ENCODE data around the gene AGAP3. TPM values are rescaled to one million over a fixed set of nuclear protein-coding genes. Genes with fewer than 3 reads are reported as not detected.

AGAP3 gene
- total and polyA plus RNA-seq, 2 of the 4 experiments (the other 2 are of a cell fraction) = 35.3 to 93.9 TPM

DNA sequence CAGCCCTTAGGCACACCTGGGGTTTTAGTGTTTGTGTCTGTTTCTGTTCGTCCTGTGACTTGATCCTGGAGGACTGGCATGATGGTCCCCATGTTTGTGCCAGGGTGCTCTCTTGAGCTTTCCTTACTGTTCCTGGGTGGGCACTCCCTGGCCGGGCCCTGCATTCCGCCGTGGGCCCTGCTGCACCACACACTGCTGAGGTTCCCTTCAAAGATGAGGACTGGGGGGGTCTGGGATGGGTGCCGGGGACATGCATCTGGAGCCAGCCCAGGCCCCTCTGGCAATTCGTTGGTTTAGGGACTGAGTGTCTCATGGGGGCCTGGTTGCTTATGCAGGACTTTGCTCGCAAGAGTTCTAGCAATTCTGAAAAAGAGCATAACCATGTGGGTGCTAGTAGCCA lies 4.7 kb downstream of the AGAP3 start:
- no peaks in the 10 kb centered on the region for H3K9me3 ChIP-seq (ENCODE audit: control insufficient read depth, insufficient read depth, low read length)
- H2AFZ ChIP-seq (replicated peaks; ENCODE audit: low read length, poor library complexity) = no peak overlapping the region
- no peak overlapping the region for H2BK15ac ChIP-seq (ENCODE audit: low read depth, low read length)
- H3K27me3 ChIP-seq (ENCODE audit: control insufficient read depth, insufficient read depth, low read length) = no peaks in the 10 kb centered on the region
- H3K4me1 ChIP-seq (ENCODE audit: control insufficient read depth, insufficient read depth, low read length) = peaks cover 22% of the 10 kb centered on the region
- H2AK9ac ChIP-seq (replicated peaks; ENCODE audit: low read depth, low read length, poor library complexity) = no peak overlapping the region
- no peak overlapping the region for H2BK120ac ChIP-seq (ENCODE audit: low read depth, low read length)
- H4K5ac ChIP-seq (ENCODE audit: low read depth, low read length) = no peak overlapping the region
- H3K14ac ChIP-seq (replicated peaks; ENCODE audit: low read depth, low read length) = no peak overlapping the region
- H4K20me1 ChIP-seq (ENCODE audit: insufficient read depth, low read length) = peaks cover 85% of the 10 kb centered on the region
- no peak overlapping the region for H3K23ac ChIP-seq (ENCODE audit: low read depth, low read length)
- H3K4ac ChIP-seq (ENCODE audit: low read depth, low read length) = no peak overlapping the region
- no peak overlapping the region for H3K27ac ChIP-seq (ENCODE audit: insufficient read depth, low read length)
- peaks cover 11% of the 10 kb centered on the region; the same call in 1 of the 2 replicates for H3K36me3 ChIP-seq (ENCODE audit: control insufficient read depth, insufficient read depth, low read length)
- ChIA-PET POLR2A (ENCODE audit: unreplicated experiment) (no interaction called here), CTCF (interaction anchor here (1.3 to 1.9 kb wide), 2 partner anchors 12 to 17 kb away, joined by 4 to 5 read pairs; no protein-coding TSS in a partner anchor)
- peaks cover 13% of the 10 kb centered on the region for H3K9me1 ChIP-seq (ENCODE audit: insufficient read depth, low read length)
- H3K4me2 ChIP-seq (ENCODE audit: low read depth, low read length) = no peak overlapping the region
- H2AK5ac ChIP-seq (ENCODE audit: low read depth, low read length) = no peak overlapping the region
- H3K56ac ChIP-seq (ENCODE audit: extremely low read depth, insufficient read depth, low read length) = no peak overlapping the region
- ATAC-seq (ENCODE audit: low read depth) = no peak
- H3K79me1 ChIP-seq (ENCODE audit: low read depth in 1 of 2, low read length in 2 of 2) = peaks cover 4 to 77% of the 10 kb centered on the region in 2 experiments; a peak in 2 of 4 replicates
- in situ Hi-C loops (cut with MboI; ENCODE audit: low sequenced_read_pairs) = no loop called here
- no peak for DNase-seq
- no peak overlapping the region for H3K18ac ChIP-seq (ENCODE audit: low read depth, low read length)
- H2BK5ac ChIP-seq (ENCODE audit: low read depth, low read length, poor library complexity, severe bottlenecking) = no peak overlapping the region
- no peak overlapping the region for H3K4me3 ChIP-seq (ENCODE audit: insufficient read depth, low read depth, low read length)
- H4K91ac ChIP-seq (ENCODE audit: insufficient read depth, low read depth, low read length) = no peak overlapping the region
- 81% methylated on average over 4 of the region's 7 CpGs; no CpG with 5 or more reads in 1 of the 2 experiments for WGBS, 2 experiments (ENCODE audit: extremely low coverage in 2 of 2, insufficient read length in 1 of 2)
- intact Hi-C loops (cut with micrococcal nuclease) = no loop called here
- no peak overlapping the region for H2BK20ac ChIP-seq (ENCODE audit: low read depth, low read length)
- no TSS peak for BruUV-seq (replicated peaks)
- no peak for TF ChIP-seq MXI1 (IDR thresholded peaks at IDR 0.05; ENCODE audit: borderline replicate concordance, low read depth, low read length)
- TF ChIP-seq, protein P1, sequence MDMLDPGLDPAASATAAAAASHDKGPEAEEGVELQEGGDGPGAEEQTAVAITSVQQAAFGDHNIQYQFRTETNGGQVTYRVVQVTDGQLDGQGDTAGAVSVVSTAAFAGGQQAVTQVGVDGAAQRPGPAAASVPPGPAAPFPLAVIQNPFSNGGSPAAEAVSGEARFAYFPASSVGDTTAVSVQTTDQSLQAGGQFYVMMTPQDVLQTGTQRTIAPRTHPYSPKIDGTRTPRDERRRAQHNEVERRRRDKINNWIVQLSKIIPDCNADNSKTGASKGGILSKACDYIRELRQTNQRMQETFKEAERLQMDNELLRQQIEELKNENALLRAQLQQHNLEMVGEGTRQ (IDR thresholded peaks at IDR 0.05; ENCODE audit: low read depth, low read length) = no peak
- TF ChIP-seq RFX5 (IDR thresholded peaks at IDR 0.05; ENCODE audit: low read depth, low read length) = no peak
- no peak for TF ChIP-seq MAZ (IDR thresholded peaks at IDR 0.05; ENCODE audit: borderline replicate concordance, low read depth, low read length)
- TF ChIP-seq NFE2L2 (IDR thresholded peaks at IDR 0.05; ENCODE audit: low read depth, low read length) = no peak
- TF ChIP-seq BHLHE40 (IDR thresholded peaks at IDR 0.05; ENCODE audit: low read depth, low read length) = no peak
- TF ChIP-seq, protein P2, sequence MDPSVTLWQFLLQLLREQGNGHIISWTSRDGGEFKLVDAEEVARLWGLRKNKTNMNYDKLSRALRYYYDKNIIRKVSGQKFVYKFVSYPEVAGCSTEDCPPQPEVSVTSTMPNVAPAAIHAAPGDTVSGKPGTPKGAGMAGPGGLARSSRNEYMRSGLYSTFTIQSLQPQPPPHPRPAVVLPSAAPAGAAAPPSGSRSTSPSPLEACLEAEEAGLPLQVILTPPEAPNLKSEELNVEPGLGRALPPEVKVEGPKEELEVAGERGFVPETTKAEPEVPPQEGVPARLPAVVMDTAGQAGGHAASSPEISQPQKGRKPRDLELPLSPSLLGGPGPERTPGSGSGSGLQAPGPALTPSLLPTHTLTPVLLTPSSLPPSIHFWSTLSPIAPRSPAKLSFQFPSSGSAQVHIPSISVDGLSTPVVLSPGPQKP (IDR thresholded peaks at IDR 0.05; ENCODE audit: borderline replicate concordance, low read depth, low read length) = no peak
- TF ChIP-seq RAD21 (IDR thresholded peaks at IDR 0.05; ENCODE audit: low read length) = no peak
- no peak overlapping the region for H3K9ac ChIP-seq (ENCODE audit: low read depth, low read length)
- dilution Hi-C loops (cut with HindIII; ENCODE audit: low sequenced_read_pairs, unreplicated experiment) = no loop called here
- no peak overlapping the region for H4K8ac ChIP-seq (ENCODE audit: low read depth in 2 of 2, low read length in 2 of 2)
